ENCODE results near the gene DAAM1. TPM values are rescaled to one million over a fixed set of nuclear protein-coding genes. Genes with fewer than 3 reads are reported as not detected.

The DAAM1 gene
- total RNA-seq, 1 donor from 2014 or later, result 42.0 TPM

- peaks cover 65% of the 10 kb centered on the region for H3K4me1 ChIP-seq
- intact Hi-C loops (cut with DNase I), result no loop called here
- H3K27ac ChIP-seq, result peak overlapping the region; percentile 19
Measured at GRCh38 chr14:59213368-59214315, 25.2 kb downstream of the DAAM1 start.

DNA sequence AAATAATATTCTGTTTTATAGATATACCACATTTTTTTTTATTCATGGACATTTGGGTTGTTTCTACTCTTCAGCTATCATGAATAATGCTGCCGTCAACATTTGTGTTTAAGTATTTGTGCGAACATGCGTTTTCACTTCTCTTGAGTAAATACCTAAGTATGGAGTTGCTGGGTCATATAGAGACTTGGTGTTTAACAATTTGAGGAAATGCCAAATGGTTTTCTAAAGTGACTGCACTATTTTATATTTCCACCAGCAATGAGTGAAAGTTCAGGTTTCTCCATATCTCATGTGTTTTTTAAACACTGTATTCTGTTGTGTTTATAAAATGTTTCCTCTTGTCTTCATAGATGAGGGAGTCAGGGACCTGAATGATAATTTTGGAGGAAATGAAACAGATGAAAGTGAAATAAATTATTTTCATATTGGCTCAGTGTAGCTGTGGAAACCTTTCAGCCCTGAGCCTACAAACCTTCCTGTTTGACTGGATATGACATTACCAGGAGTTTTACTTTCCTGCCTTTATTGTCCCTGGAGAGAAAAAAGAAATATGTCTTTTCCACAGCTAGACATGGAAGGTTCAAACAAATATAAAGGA lies 26.3 kb downstream of the DAAM1 start:
- TF ChIP-seq POLR2A (IDR thresholded peaks at IDR 0.05), result no peak
- TF ChIP-seq, protein P1, sequence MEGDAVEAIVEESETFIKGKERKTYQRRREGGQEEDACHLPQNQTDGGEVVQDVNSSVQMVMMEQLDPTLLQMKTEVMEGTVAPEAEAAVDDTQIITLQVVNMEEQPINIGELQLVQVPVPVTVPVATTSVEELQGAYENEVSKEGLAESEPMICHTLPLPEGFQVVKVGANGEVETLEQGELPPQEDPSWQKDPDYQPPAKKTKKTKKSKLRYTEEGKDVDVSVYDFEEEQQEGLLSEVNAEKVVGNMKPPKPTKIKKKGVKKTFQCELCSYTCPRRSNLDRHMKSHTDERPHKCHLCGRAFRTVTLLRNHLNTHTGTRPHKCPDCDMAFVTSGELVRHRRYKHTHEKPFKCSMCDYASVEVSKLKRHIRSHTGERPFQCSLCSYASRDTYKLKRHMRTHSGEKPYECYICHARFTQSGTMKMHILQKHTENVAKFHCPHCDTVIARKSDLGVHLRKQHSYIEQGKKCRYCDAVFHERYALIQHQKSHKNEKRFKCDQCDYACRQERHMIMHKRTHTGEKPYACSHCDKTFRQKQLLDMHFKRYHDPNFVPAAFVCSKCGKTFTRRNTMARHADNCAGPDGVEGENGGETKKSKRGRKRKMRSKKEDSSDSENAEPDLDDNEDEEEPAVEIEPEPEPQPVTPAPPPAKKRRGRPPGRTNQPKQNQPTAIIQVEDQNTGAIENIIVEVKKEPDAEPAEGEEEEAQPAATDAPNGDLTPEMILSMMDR (IDR thresholded peaks at IDR 0.05), result no peak
- TF ChIP-seq POLR2AphosphoS5 (IDR thresholded peaks at IDR 0.05; ENCODE audit: insufficient read depth in 1 of 2, low read depth in 1 of 2), result no peak
- no peaks in the 10 kb centered on the region for H3K27me3 ChIP-seq
- DNase-seq (ENCODE audit: extremely low spot score in 2 of 2), result no peak
- H3K4me3 ChIP-seq, result no peak overlapping the region
- H3K27ac ChIP-seq, result peak overlapping the region; percentile 17
- no peaks in the 10 kb centered on the region for H3K9me3 ChIP-seq
- intact Hi-C loops (cut with DNase I), result no loop called here
- no peaks in the 10 kb centered on the region for H3K36me3 ChIP-seq
- peaks cover 64% of the 10 kb centered on the region for H3K4me1 ChIP-seq

More at GRCh38 chr14:59213368-59214315, 25.2 kb downstream of the DAAM1 start:
- H3K36me3 ChIP-seq, result no peaks in the 10 kb centered on the region
- no peak for DNase-seq (ENCODE audit: extremely low spot score in 2 of 2)
- no peaks in the 10 kb centered on the region for H3K27me3 ChIP-seq
- no peak overlapping the region for H3K4me3 ChIP-seq
- H3K9me3 ChIP-seq, result no peaks in the 10 kb centered on the region
- TF ChIP-seq POLR2A (IDR thresholded peaks at IDR 0.05), result no peak

DNA sequence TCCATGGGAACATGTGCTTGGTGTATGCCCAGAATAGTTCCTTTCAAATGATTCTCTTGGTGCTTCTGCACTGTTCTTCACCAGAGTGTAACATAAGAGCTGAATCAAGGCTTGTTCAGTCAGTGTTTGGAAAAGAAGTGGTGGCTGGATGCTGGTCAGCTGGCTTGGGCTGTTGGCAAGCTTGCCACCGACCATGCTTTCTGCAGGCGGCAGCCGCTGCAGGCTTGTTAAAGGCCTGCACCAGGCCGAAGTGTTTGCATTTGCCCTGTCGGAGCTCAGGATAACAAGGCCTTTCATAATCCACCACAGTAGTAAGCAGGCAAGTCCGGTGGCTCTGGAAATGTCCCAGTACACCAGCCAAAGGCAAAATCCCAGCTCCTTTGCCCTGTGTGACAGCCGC lies 26.9 kb downstream of the DAAM1 start:
- DNase-seq (ENCODE audit: extremely low spot score in 2 of 2), result no peak
- H3K27me3 ChIP-seq, result no peaks in the 10 kb centered on the region
- TF ChIP-seq POLR2AphosphoS5 (IDR thresholded peaks at IDR 0.05; ENCODE audit: insufficient read depth in 1 of 2, low read depth in 1 of 2), result peak in 1 of 2 donors; percentile 77
- TF ChIP-seq POLR2A (IDR thresholded peaks at IDR 0.05), result no peak
- TF ChIP-seq, protein P1 (IDR thresholded peaks at IDR 0.05), result no peak
- H3K4me3 ChIP-seq, result no peak overlapping the region
- H3K4me1 ChIP-seq, result peaks cover 59% of the 10 kb centered on the region
- no peaks in the 10 kb centered on the region for H3K9me3 ChIP-seq
- intact Hi-C loops (cut with DNase I), result no loop called here
- no peaks in the 10 kb centered on the region for H3K36me3 ChIP-seq
- H3K27ac ChIP-seq, result peak overlapping the region; percentile 17

GRCh38 chr14:59215757-59216156 lies 27.3 kb downstream of the DAAM1 start:
- Histone ChIP-seq H3K4me1 (peaks cover 55% of the 10 kb centered on the region), H3K9me3 (no peaks in the 10 kb centered on the region), H3K36me3 (no peaks in the 10 kb centered on the region), H3K27ac (peak overlapping the region; percentile 17), H3K27me3 (no peaks in the 10 kb centered on the region), H3K4me3 (no peak overlapping the region)
- TF ChIP-seq POLR2A (IDR thresholded peaks at IDR 0.05), result no peak
- TF ChIP-seq POLR2AphosphoS5 (IDR thresholded peaks at IDR 0.05; ENCODE audit: insufficient read depth in 1 of 2, low read depth in 1 of 2), result no peak
- TF ChIP-seq, protein P1 (IDR thresholded peaks at IDR 0.05), result no peak
- intact Hi-C loops (cut with DNase I), result no loop called here
- no peak for DNase-seq (ENCODE audit: extremely low spot score in 2 of 2)

- Histone ChIP-seq H3K4me1 (peaks cover 47% of the 10 kb centered on the region), H3K4me3 (no peak overlapping the region), H3K9me3 (no peaks in the 10 kb centered on the region), H3K27me3 (no peaks in the 10 kb centered on the region), H3K27ac (no peak overlapping the region), H3K36me3 (no peaks in the 10 kb centered on the region)
- intact Hi-C loops (cut with DNase I), result no loop called here
- TF ChIP-seq POLR2A (IDR thresholded peaks at IDR 0.05) (no peak), POLR2AphosphoS5 (IDR thresholded peaks at IDR 0.05; ENCODE audit: insufficient read depth in 1 of 2, low read depth in 1 of 2) (no peak)
- TF ChIP-seq, protein P1 (IDR thresholded peaks at IDR 0.05), result no peak
- DNase-seq (ENCODE audit: extremely low spot score in 2 of 2), result no peak
Measured at GRCh38 chr14:59217011-59217410, 28.5 kb downstream of the DAAM1 start.
